MM.1S (cell line): Measurements from ENCODE around the gene KLHL12.

Source experiments
- DNase-seq: peaks from one replicate; pipeline ENCODE4 v3.0.0-alpha.2; 2015
- H2AFZ ChIP-seq: fragments of 300-600 bp; sonication (generic); 2 replicates; pipeline ENCODE4 v1.6.0; 2016; ENCODE audit warnings: antibody characterized with exemption, low read length
- H3F3A ChIP-seq: fragments of 300-600 bp; sonication (generic); 2 replicates; pipeline ENCODE4 v1.6.1; 2016; ENCODE audit warnings: mild to moderate bottlenecking, antibody characterized with exemption, low read length, moderate library complexity, mixed read lengths; ENCODE audit not compliant: insufficient read depth
- H3K27ac ChIP-seq: fragments of 300-600 bp; sonication (generic); 2 replicates; pipeline ENCODE4 v1.5.1; 2016; ENCODE audit warnings: mild to moderate bottlenecking, low read length
- H3K27me3 ChIP-seq: fragments of 300-600 bp; sonication (generic); replicated peaks from 2 replicates; pipeline ENCODE4 v1.6.0; 2016; ENCODE audit warnings: low read length; ENCODE audit not compliant: insufficient read depth
- H3K36me3 ChIP-seq: fragments of 300-600 bp; sonication (generic); replicated peaks from 2 replicates; pipeline ENCODE4 v1.6.1; 2016; ENCODE audit warnings: mild to moderate bottlenecking, low read length, mixed read lengths; ENCODE audit not compliant: insufficient read depth
- H3K4me1 ChIP-seq: fragments of 300-600 bp; sonication (generic); 2 replicates; pipeline ENCODE4 v1.6.1; 2016; ENCODE audit warnings: low read length, mixed read lengths
- H3K4me2 ChIP-seq: fragments of 300-600 bp; sonication (generic); 2 replicates; pipeline ENCODE4 v1.6.0; 2016; ENCODE audit warnings: low read depth, low read length
- H3K4me3 ChIP-seq: fragments of 300-600 bp; sonication (generic); 2 replicates; pipeline ENCODE4 v1.5.1; 2016; ENCODE audit warnings: low read length, mixed read lengths
- H3K79me2 ChIP-seq: fragments of 300-600 bp; sonication (generic); 2 replicates; pipeline ENCODE4 v1.6.1; 2016; ENCODE audit warnings: mixed run types, low read length, mixed read lengths
- H3K9ac ChIP-seq: fragments of 300-600 bp; sonication (generic); 2 replicates; pipeline ENCODE4 v1.6.1; 2016; ENCODE audit warnings: low read length, mixed read lengths
- H3K9me2 ChIP-seq: fragments of 300-600 bp; sonication (generic); replicated peaks from 2 replicates; pipeline ENCODE4 v1.6.1; 2016; ENCODE audit warnings: mild to moderate bottlenecking, low read length, mixed read lengths; ENCODE audit not compliant: insufficient read depth
- H3K9me3 ChIP-seq: fragments of 300-600 bp; sonication (generic); replicated peaks from 2 replicates; pipeline ENCODE4 v1.6.1; 2016; ENCODE audit warnings: mild to moderate bottlenecking, low read length, mixed read lengths; ENCODE audit not compliant: insufficient read depth
- H4K20me1 ChIP-seq: fragments of 300-600 bp; sonication (generic); 2 replicates; pipeline ENCODE4 v1.6.1; 2016; ENCODE audit warnings: mild to moderate bottlenecking, low read length, moderate library complexity, mixed read lengths; ENCODE audit not compliant: insufficient read depth
- EZH2 ChIP-seq: fragments of 300-600 bp; sonication (generic); optimal IDR thresholded peaks from 2 replicates; pipeline ENCODE3; 2017; ENCODE audit warnings: low read depth, mild to moderate bottlenecking, antibody characterized with exemption, low read length, mixed read lengths
- EZH2phosphoT487 ChIP-seq: fragments of 300-600 bp; sonication (generic); IDR thresholded peaks from 2 replicates; pipeline ENCODE4 v1.6.1; 2018; ENCODE audit warnings: antibody characterized with exemption, low read length
- TF ChIP-seq, protein P1 (sequence below): fragments of 300-600 bp; sonication (generic); IDR thresholded peaks from 2 replicates; pipeline ENCODE4 v1.5.1; 2016; ENCODE audit warnings: antibody characterized with exemption, low read length, mixed read lengths

KLHL12 gene

DNA sequence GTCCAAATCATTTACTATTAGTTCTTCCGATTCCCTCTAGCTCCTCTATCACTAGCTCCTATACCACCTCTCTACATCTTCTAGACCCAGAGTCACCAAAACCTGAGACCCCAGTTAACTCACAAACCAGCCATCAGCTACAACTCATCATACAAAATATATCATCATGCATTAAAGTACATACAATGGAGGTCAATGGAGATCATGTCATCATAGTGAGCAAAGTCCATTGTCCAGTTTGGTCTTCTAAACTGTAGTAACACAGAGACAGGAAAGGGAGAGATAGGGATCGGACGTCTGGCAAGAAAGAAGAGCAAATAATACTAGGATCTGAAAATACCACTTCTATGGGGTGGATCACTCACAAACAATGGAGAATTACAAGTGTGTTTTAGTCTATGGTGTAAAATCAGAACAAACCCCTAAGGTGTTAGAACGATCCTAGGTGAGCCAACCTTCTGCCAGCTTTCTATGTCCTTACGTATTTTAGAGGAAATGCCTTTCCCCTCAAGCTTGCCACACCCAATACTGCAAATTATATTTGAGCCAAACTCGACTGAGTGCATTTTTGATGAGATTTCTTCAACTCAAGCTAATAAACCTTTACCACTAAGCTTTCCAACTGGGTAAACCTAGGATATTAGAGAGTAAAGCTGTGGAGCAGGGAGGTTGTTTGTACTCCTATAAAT lies 27.2 kb upstream of the KLHL12 start:
- H3K4me2 ChIP-seq: no peak overlapping the region
- no peak for DNase-seq
- H3K4me3 ChIP-seq: no peak overlapping the region
- H3K36me3 ChIP-seq: peaks cover 5% of the 10 kb centered on the region; the same call in 1 of the 2 replicates
- H3K9ac ChIP-seq: no peak overlapping the region
- H3K79me2 ChIP-seq: peaks cover 82% of the 10 kb centered on the region
- no peaks in the 10 kb centered on the region for H3K27me3 ChIP-seq
- peaks cover 19% of the 10 kb centered on the region for H3F3A ChIP-seq
- no peaks in the 10 kb centered on the region for H3K9me2 ChIP-seq
- no peaks in the 10 kb centered on the region for H3K9me3 ChIP-seq
- peaks cover 20% of the 10 kb centered on the region for H4K20me1 ChIP-seq
- H3K4me1 ChIP-seq: peaks cover 17% of the 10 kb centered on the region
- no peak overlapping the region for H2AFZ ChIP-seq
- H3K27ac ChIP-seq: no peak overlapping the region
- TF ChIP-seq EZH2 (no peak), EZH2phosphoT487 (no peak)
- TF ChIP-seq, protein P1, sequence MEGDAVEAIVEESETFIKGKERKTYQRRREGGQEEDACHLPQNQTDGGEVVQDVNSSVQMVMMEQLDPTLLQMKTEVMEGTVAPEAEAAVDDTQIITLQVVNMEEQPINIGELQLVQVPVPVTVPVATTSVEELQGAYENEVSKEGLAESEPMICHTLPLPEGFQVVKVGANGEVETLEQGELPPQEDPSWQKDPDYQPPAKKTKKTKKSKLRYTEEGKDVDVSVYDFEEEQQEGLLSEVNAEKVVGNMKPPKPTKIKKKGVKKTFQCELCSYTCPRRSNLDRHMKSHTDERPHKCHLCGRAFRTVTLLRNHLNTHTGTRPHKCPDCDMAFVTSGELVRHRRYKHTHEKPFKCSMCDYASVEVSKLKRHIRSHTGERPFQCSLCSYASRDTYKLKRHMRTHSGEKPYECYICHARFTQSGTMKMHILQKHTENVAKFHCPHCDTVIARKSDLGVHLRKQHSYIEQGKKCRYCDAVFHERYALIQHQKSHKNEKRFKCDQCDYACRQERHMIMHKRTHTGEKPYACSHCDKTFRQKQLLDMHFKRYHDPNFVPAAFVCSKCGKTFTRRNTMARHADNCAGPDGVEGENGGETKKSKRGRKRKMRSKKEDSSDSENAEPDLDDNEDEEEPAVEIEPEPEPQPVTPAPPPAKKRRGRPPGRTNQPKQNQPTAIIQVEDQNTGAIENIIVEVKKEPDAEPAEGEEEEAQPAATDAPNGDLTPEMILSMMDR: no peak

DNA sequence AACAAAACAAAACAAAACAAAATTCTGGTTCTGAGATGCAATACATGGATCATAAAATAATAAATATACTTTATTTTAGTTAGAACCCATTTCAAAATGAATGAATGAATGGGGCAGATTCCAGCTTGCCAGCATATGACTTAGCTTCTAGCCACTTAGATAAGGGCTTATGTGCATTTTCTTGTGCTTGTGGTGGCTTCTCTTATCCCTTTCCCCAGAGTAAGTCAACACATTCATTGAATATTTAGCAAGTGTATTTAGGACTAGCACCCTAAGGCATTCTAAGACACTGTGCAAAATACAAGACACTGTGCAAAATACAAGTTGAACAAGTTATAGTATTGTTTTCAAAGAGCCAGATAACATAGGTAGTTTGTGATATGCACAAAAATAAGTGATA lies 26.4 kb upstream of the KLHL12 start:
- Histone ChIP-seq H3K9ac (no peak overlapping the region), H3K4me2 (no peak overlapping the region), H3K9me2 (no peaks in the 10 kb centered on the region), H3K27ac (no peak overlapping the region), H3K9me3 (no peaks in the 10 kb centered on the region), H2AFZ (no peak overlapping the region), H3K4me3 (no peak overlapping the region), H4K20me1 (peaks cover 20% of the 10 kb centered on the region), H3K79me2 (peaks cover 83% of the 10 kb centered on the region), H3K36me3 (peaks cover 5% of the 10 kb centered on the region; the same call in 1 of the 2 replicates), H3K4me1 (peaks cover 10% of the 10 kb centered on the region; the same call in 1 of the 2 replicates), H3K27me3 (no peaks in the 10 kb centered on the region), H3F3A (peaks cover 11% of the 10 kb centered on the region)
- TF ChIP-seq, protein P1: no peak
- TF ChIP-seq EZH2: no peak
- no peak for TF ChIP-seq EZH2phosphoT487
- DNase-seq: no peak

DNA sequence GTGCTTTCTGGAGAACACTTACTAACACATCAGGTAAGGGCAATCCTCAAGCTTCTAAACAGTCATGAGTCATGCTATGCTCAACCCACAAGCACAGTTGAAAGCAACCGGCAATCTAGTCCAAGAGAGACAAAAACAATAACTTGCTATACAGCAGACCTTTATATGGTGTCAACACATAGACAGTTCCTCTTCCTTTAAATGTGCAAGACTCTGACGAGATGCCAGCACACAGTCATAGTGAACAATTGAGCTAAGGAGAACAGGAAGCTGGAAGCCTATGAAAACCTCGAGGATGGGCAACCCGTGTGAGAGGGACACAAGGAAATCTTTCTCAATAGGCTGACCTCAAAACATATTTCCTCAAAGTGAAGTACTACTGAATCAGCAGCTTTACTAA lies 25.8 kb upstream of the KLHL12 start:
- H3K9me2 ChIP-seq: no peaks in the 10 kb centered on the region
- H3K4me2 ChIP-seq: no peak overlapping the region
- peaks cover 10% of the 10 kb centered on the region; the same call in 1 of the 2 replicates for H3K4me1 ChIP-seq
- TF ChIP-seq, protein P1: no peak
- TF ChIP-seq EZH2 (no peak), EZH2phosphoT487 (no peak)
- H3K36me3 ChIP-seq: peaks cover 5% of the 10 kb centered on the region; the same call in 1 of the 2 replicates
- H3K27me3 ChIP-seq: no peaks in the 10 kb centered on the region
- no peak overlapping the region for H3K9ac ChIP-seq
- DNase-seq: no peak
- no peak overlapping the region for H3K4me3 ChIP-seq
- H3K79me2 ChIP-seq: peaks cover 85% of the 10 kb centered on the region
- no peak overlapping the region for H3K27ac ChIP-seq
- peaks cover 20% of the 10 kb centered on the region for H4K20me1 ChIP-seq
- no peaks in the 10 kb centered on the region for H3K9me3 ChIP-seq
- H2AFZ ChIP-seq: no peak overlapping the region
- peaks cover 9% of the 10 kb centered on the region for H3F3A ChIP-seq
